ENCODE results near the gene DNASE1L1. TPM values are rescaled to one million over a fixed set of nuclear protein-coding genes. Genes with fewer than 3 reads are reported as not detected.

The DNASE1L1 gene
- total and polyA plus RNA-seq, 2 of the 13 experiments (the other 11 are each of a cell fraction or from before 2014, with no cell fraction given) = 4.7 to 12.3 TPM

Small RNAs within 50 kb of the gene (microRNA-seq; reads per million reads assigned to microRNA genes)
- 0.85 reads per million for gene MIR6858

Small RNAs within 50 kb of the gene (small RNA-seq; reads per million reads assigned to genes)
- gene MIR6858 (ENCODE audit: insufficient read depth in 2 of 3, insufficient read length in 3 of 3, low read depth in 2 of 3, low replicate concordance in 1 of 3) = 0 reads per million in 3 experiments
- gene SNORA70 (ENCODE audit: insufficient read depth in 2 of 3, insufficient read length in 3 of 3, low read depth in 2 of 3, low replicate concordance in 1 of 3) = 0 reads per million in 3 experiments

Other genes with a start within 250 kb of the DNASE1L1 start
- gene OPN1MW, start 226.7 kb downstream of the DNASE1L1 start, total RNA-seq (2016; rRNA removed; fragmentation: Illumina TruSeq; extraction: Trizol) = not detected in 2 replicates
- gene OPN1MW, start 226.7 kb downstream of the DNASE1L1 start, polyA plus RNA-seq (2011; rRNA removed) = not detected in 2 replicates
- not detected in 2 replicates for gene OPN1MW2, start 189.5 kb downstream of the DNASE1L1 start, total RNA-seq (2016; rRNA removed; fragmentation: Illumina TruSeq; extraction: Trizol)
- gene OPN1MW2, start 189.5 kb downstream of the DNASE1L1 start, polyA plus RNA-seq (2011; rRNA removed) = not detected in 2 replicates
- gene OPN1MW3, start 151.7 kb downstream of the DNASE1L1 start, total RNA-seq (2016; rRNA removed; fragmentation: Illumina TruSeq; extraction: Trizol) = not detected in 2 replicates
- not detected in 2 replicates for gene OPN1MW3, start 151.7 kb downstream of the DNASE1L1 start, polyA plus RNA-seq (2011; rRNA removed)
- not detected in 2 replicates for gene TEX28, start 114.1 kb downstream of the DNASE1L1 start, total RNA-seq (2016; rRNA removed; fragmentation: Illumina TruSeq; extraction: Trizol)
- gene TEX28, start 114.1 kb downstream of the DNASE1L1 start, polyA plus RNA-seq (2011; rRNA removed) = not detected in 2 replicates
- gene TKTL1, start 113.5 kb downstream of the DNASE1L1 start, total RNA-seq (2016; rRNA removed; fragmentation: Illumina TruSeq; extraction: Trizol) = not detected in 2 replicates
- not detected in 2 replicates for gene TKTL1, start 113.5 kb downstream of the DNASE1L1 start, polyA plus RNA-seq (2011; rRNA removed)
- 119 and 174 TPM in 2 replicates for gene FLNA, start 34.6 kb downstream of the DNASE1L1 start, total RNA-seq (2016; rRNA removed; fragmentation: Illumina TruSeq; extraction: Trizol)
- gene FLNA, start 34.6 kb downstream of the DNASE1L1 start, polyA plus RNA-seq (2011; rRNA removed) = 83.4 and 117 TPM in 2 replicates
- 10.4 and 14.5 TPM in 2 replicates for gene EMD, start 30.0 kb downstream of the DNASE1L1 start, total RNA-seq (2016; rRNA removed; fragmentation: Illumina TruSeq; extraction: Trizol)
- gene EMD, start 30.0 kb downstream of the DNASE1L1 start, polyA plus RNA-seq (2011; rRNA removed) = 14.9 and 19.1 TPM in 2 replicates
- 2,381 and 2,883 TPM in 2 replicates for gene RPL10, start 10.9 kb downstream of the DNASE1L1 start, total RNA-seq (2016; rRNA removed; fragmentation: Illumina TruSeq; extraction: Trizol)
- 4,713 and 5,167 TPM in 2 replicates for gene RPL10, start 10.9 kb downstream of the DNASE1L1 start, polyA plus RNA-seq (2011; rRNA removed)
- 6.3 and 16.8 TPM in 2 replicates for gene TAFAZZIN, start 2.3 kb upstream of the DNASE1L1 start, total RNA-seq (2016; rRNA removed; fragmentation: Illumina TruSeq; extraction: Trizol)
- gene TAFAZZIN, start 2.3 kb upstream of the DNASE1L1 start, polyA plus RNA-seq (2011; rRNA removed) = 27.9 and 30.9 TPM in 2 replicates
- 23.1 and 56.7 TPM in 2 replicates for gene ATP6AP1, start 19.4 kb upstream of the DNASE1L1 start, total RNA-seq (2016; rRNA removed; fragmentation: Illumina TruSeq; extraction: Trizol)
- gene ATP6AP1, start 19.4 kb upstream of the DNASE1L1 start, polyA plus RNA-seq (2011; rRNA removed) = 110 and 142 TPM in 2 replicates
- 10.9 and 17.4 TPM in 2 replicates for gene GDI1, start 27.9 kb upstream of the DNASE1L1 start, total RNA-seq (2016; rRNA removed; fragmentation: Illumina TruSeq; extraction: Trizol)
- 105 and 124 TPM in 2 replicates for gene GDI1, start 27.9 kb upstream of the DNASE1L1 start, polyA plus RNA-seq (2011; rRNA removed)
- 19.5 and 30.7 TPM in 2 replicates for gene FAM50A, start 34.9 kb upstream of the DNASE1L1 start, total RNA-seq (2016; rRNA removed; fragmentation: Illumina TruSeq; extraction: Trizol)
- 40.7 and 51.1 TPM in 2 replicates for gene FAM50A, start 34.9 kb upstream of the DNASE1L1 start, polyA plus RNA-seq (2011; rRNA removed)
- gene PLXNA3, start 49.0 kb upstream of the DNASE1L1 start, total RNA-seq (2016; rRNA removed; fragmentation: Illumina TruSeq; extraction: Trizol) = 0.90 and 5.8 TPM in 2 replicates
- gene PLXNA3, start 49.0 kb upstream of the DNASE1L1 start, polyA plus RNA-seq (2011; rRNA removed) = 20.6 and 26.3 TPM in 2 replicates
- 12.7 and 13.0 TPM in 2 replicates for gene LAGE3, start 70.0 kb upstream of the DNASE1L1 start, total RNA-seq (2016; rRNA removed; fragmentation: Illumina TruSeq; extraction: Trizol)
- gene LAGE3, start 70.0 kb upstream of the DNASE1L1 start, polyA plus RNA-seq (2011; rRNA removed) = 7.6 and 10.0 TPM in 2 replicates
- gene UBL4A, start 77.4 kb upstream of the DNASE1L1 start, total RNA-seq (2016; rRNA removed; fragmentation: Illumina TruSeq; extraction: Trizol) = 25.5 and 29.1 TPM in 2 replicates
- gene UBL4A, start 77.4 kb upstream of the DNASE1L1 start, polyA plus RNA-seq (2011; rRNA removed) = 16.8 and 21.7 TPM in 2 replicates
- gene SLC10A3, start 81.4 kb upstream of the DNASE1L1 start, total RNA-seq (2016; rRNA removed; fragmentation: Illumina TruSeq; extraction: Trizol) = 10.1 and 10.8 TPM in 2 replicates
- gene SLC10A3, start 81.4 kb upstream of the DNASE1L1 start, polyA plus RNA-seq (2011; rRNA removed) = 11.5 and 13.7 TPM in 2 replicates
- gene FAM3A, start 107.0 kb upstream of the DNASE1L1 start, total RNA-seq (2016; rRNA removed; fragmentation: Illumina TruSeq; extraction: Trizol) = 6.7 and 11.2 TPM in 2 replicates
- 22.7 and 26.0 TPM in 2 replicates for gene FAM3A, start 107.0 kb upstream of the DNASE1L1 start, polyA plus RNA-seq (2011; rRNA removed)
- gene G6PD, start 137.6 kb upstream of the DNASE1L1 start, total RNA-seq (2016; rRNA removed; fragmentation: Illumina TruSeq; extraction: Trizol) = 28.8 and 44.6 TPM in 2 replicates
- 18.8 and 19.5 TPM in 2 replicates for gene G6PD, start 137.6 kb upstream of the DNASE1L1 start, polyA plus RNA-seq (2011; rRNA removed)
- 26.5 and 30.6 TPM in 2 replicates for gene IKBKG, start 138.4 kb upstream of the DNASE1L1 start, total RNA-seq (2016; rRNA removed; fragmentation: Illumina TruSeq; extraction: Trizol)
- gene IKBKG, start 138.4 kb upstream of the DNASE1L1 start, polyA plus RNA-seq (2011; rRNA removed) = 44.3 and 57.9 TPM in 2 replicates
- not detected in 2 replicates for gene CTAG1A, start 175.9 kb upstream of the DNASE1L1 start, total RNA-seq (2016; rRNA removed; fragmentation: Illumina TruSeq; extraction: Trizol)
- gene CTAG1A, start 175.9 kb upstream of the DNASE1L1 start, polyA plus RNA-seq (2011; rRNA removed) = not detected in 2 replicates
- gene CTAG1B, start 210.0 kb upstream of the DNASE1L1 start, total RNA-seq (2016; rRNA removed; fragmentation: Illumina TruSeq; extraction: Trizol) = not detected in 2 replicates
- not detected in 2 replicates for gene CTAG1B, start 210.0 kb upstream of the DNASE1L1 start, polyA plus RNA-seq (2011; rRNA removed)
- gene CTAG2, start 244.3 kb upstream of the DNASE1L1 start, total RNA-seq (2016; rRNA removed; fragmentation: Illumina TruSeq; extraction: Trizol) = not detected in 2 replicates
- not detected in 2 replicates for gene CTAG2, start 244.3 kb upstream of the DNASE1L1 start, polyA plus RNA-seq (2011; rRNA removed)

Measured in HepG2 (cell line).